Upper lobe of right lung (tissue), 1 donor: ENCODE measurements around the gene TFF2. TPM values are rescaled to one million over a fixed set of nuclear protein-coding genes. Genes with fewer than 3 reads are reported as not detected.

Source experiments
- ATAC-seq: fragments of 200-7000 bp; cut with Tn5 transposase; one replicate; pipeline ENCODE4 v1.9.1; 2020; ENCODE audit warnings: mild to moderate bottlenecking, moderate library complexity
- DNase-seq: peaks from one replicate; pipeline ENCODE4 v3.0.0-alpha.2; 2020
- H3K27ac ChIP-seq: fragments of 200-600 bp; one replicate; pipeline ENCODE4 v1.8.0; 2022
- H3K27me3 ChIP-seq: fragments of 200-600 bp; one replicate; pipeline ENCODE4 v1.8.0; 2022; ENCODE audit warnings: mild to moderate bottlenecking
- H3K36me3 ChIP-seq: fragments of 200-600 bp; one replicate; pipeline ENCODE4 v1.8.0; 2022
- H3K4me1 ChIP-seq: fragments of 200-600 bp; one replicate; pipeline ENCODE4 v1.8.0; 2022
- H3K4me3 ChIP-seq: fragments of 200-600 bp; one replicate; pipeline ENCODE4 v1.8.0; 2022; ENCODE audit warnings: mild to moderate bottlenecking
- H3K9me3 ChIP-seq: fragments of 200-600 bp; one replicate; pipeline ENCODE4 v1.8.0; 2022
- intact Hi-C: fragments of 100-400 bp; cut with DNase I; formaldehyde crosslinking; loops from one replicate; pipeline ENCODE4 v1.11.0; 2022
- long read RNA-seq: library from polyadenylated mRNA; unstranded; transcript quantifications from one replicate; pipeline ENCODE4 v2.0.0, GENCODE V29; 2021
- total RNA-seq: library from RNA; stranded (reverse); fragmentation: NEBNext Ultra II Directional; extraction: Animal tissue kit (Norgen Biotek cat#: 25700); gene quantifications from one replicate; pipeline ENCODE4 v1.2.1, GENCODE V29; 2021
- TF ChIP-seq, protein P1 (sequence below): fragments of 200-600 bp; IDR thresholded peaks from one replicate; pipeline ENCODE4 v1.8.0; 2022; ENCODE audit warnings: antibody characterized with exemption
- donor health status: DM: no; HTN: yes; CAD: no; lungs with severe emphysema.

TFF2 gene, protein sequence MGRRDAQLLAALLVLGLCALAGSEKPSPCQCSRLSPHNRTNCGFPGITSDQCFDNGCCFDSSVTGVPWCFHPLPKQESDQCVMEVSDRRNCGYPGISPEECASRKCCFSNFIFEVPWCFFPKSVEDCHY
- not detected for total RNA-seq
- long read RNA-seq, result 0 reads

DNA sequence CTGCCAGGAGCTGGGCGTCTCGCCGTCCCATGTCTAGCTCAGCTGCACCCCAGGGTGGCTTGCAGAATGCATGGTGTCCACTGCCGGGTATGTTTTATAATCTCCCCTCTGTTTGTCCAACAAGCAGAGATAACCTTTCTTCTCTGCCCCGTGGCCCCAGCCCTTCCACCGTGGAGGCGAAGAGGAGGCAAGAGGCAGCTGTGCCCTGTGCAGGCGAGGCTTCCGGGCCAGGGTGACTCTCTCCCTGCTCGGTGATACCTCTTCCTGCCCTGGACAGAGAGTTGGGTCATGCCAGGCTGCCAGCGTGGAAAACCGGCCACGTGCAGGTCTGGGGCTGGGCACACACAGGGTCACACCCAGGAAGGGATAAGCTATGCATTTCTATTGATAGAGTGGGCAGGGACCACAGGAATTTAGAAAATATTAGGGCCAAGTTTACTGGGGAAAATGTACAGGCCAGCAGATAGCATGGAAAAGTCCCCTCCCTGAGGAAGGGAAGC is at the start of gene TFF2:
TFF2 (minus strand) TSS at position 68 of the 500 bp plus-strand sequence; CDS start at position 31, 37 bp downstream.
- intact Hi-C loops, result no loop called here
- Histone ChIP-seq H3K36me3 (no peaks in the 10 kb centered on the region), H3K4me3 (no peak within 1 kb of the TSS), H3K4me1 (no peaks in the 10 kb centered on the region), H3K9me3 (no peaks in the 10 kb centered on the region), H3K27ac (no peak within 1 kb of the TSS), H3K27me3 (no peaks in the 10 kb centered on the region)
- TF ChIP-seq, protein P1, sequence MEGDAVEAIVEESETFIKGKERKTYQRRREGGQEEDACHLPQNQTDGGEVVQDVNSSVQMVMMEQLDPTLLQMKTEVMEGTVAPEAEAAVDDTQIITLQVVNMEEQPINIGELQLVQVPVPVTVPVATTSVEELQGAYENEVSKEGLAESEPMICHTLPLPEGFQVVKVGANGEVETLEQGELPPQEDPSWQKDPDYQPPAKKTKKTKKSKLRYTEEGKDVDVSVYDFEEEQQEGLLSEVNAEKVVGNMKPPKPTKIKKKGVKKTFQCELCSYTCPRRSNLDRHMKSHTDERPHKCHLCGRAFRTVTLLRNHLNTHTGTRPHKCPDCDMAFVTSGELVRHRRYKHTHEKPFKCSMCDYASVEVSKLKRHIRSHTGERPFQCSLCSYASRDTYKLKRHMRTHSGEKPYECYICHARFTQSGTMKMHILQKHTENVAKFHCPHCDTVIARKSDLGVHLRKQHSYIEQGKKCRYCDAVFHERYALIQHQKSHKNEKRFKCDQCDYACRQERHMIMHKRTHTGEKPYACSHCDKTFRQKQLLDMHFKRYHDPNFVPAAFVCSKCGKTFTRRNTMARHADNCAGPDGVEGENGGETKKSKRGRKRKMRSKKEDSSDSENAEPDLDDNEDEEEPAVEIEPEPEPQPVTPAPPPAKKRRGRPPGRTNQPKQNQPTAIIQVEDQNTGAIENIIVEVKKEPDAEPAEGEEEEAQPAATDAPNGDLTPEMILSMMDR, result no peak
- peak; percentile 38 for DNase-seq
- no peak for ATAC-seq

DNA sequence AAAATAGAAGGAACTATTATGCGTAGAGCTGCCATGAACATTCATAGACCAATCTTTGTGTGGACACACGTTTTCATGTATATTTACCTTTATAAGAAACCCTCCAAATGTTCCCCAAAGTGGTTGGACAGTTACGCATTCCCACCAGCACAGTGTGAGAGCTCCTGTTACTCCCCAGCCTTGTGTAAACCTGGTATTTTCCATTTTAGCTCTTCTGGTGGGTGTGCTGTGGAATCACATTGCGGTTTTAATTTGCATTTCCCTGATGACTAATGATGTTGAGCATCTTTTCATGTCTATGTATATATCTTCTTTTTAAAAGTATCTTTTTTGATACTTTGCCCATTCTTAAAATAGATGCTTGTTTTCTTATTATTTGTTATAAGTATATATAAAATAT is 49.7 kb upstream of the TFF2 start:
- intact Hi-C loops, result no loop called here
- no peak for DNase-seq
- ATAC-seq, result no peak

DNA sequence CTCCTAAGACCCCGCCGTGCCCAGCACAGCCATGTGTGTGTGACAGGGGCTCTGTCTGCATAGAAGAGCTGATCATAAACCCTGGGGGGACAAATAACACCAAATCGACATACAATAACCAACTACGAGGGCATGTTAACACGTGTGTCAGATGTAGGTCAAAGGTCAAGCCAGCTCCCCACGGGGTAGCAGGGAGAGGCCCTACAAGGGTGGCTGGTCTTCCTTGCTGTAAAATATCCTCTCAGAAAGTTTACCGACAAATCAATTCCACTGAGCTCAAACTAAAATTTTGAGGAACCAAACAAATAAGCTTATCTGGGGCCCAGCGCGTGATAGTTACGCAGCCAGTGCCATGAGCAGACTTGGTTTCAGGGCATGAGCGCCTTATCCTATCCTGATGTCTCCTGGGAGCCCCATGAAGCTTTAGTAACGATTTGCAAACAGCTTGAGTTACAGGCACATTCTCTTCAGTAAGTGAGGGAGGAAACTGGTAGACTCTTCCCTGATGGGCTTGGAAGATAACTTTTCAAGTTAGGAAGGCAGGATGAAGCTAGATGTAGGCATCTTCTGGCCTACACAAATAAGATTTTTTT is 47.7 kb upstream of the TFF2 start:
- Histone ChIP-seq H3K36me3 (no peaks in the 10 kb centered on the region), H3K27ac (no peak overlapping the region), H3K4me3 (no peak overlapping the region), H3K9me3 (peaks cover 3% of the 10 kb centered on the region), H3K4me1 (peaks cover 4% of the 10 kb centered on the region), H3K27me3 (no peaks in the 10 kb centered on the region)
- DNase-seq (peak; percentile 26), ATAC-seq (no peak)
- TF ChIP-seq, protein P1, result no peak
- intact Hi-C loops, result no loop called here

More for the DNA sequence above, 49.7 kb upstream of the TFF2 start:
- no peak overlapping the region for H3K27ac ChIP-seq
- H3K4me1 ChIP-seq, result peaks cover 4% of the 10 kb centered on the region
- no peaks in the 10 kb centered on the region for H3K36me3 ChIP-seq
- H3K27me3 ChIP-seq, result no peaks in the 10 kb centered on the region
- H3K9me3 ChIP-seq, result peaks cover 3% of the 10 kb centered on the region
- H3K4me3 ChIP-seq, result no peak overlapping the region
- TF ChIP-seq, protein P1, result no peak

DNA sequence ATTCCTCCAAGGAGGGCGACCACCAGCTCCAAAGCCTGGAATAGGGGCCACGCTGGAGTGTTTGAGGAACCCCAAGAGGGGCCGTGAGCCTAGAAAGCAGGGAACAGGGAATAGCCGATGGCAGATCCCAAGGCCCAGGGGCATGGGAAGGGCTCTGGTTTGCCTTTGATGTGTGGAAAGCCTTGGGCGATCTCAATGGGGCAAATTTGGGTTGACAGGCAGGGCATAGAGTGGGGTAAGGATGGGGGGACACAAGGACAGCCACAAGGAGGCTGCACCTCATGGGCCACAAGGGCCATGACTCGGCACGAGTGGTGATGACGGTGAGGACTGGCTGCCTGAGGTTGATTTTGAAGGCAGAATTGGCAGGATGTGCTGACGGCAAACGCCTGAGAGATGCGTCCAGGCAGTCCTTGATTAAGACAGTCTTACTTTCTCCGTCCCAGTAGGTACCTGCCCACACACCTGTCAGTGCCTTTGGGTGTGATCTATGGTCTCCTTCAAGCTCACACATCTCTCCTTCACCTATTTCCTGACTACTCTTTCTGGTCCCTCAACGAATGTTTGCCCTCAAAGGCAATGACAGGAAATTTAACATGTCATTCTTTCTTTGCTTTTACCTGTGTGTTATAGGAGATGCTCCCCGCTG is 47.1 kb upstream of the TFF2 start:
- Histone ChIP-seq H3K27me3 (no peaks in the 10 kb centered on the region), H3K36me3 (no peaks in the 10 kb centered on the region), H3K27ac (no peak overlapping the region), H3K4me3 (no peak overlapping the region), H3K9me3 (peaks cover 3% of the 10 kb centered on the region), H3K4me1 (peaks cover 4% of the 10 kb centered on the region)
- peak; percentile 38 for DNase-seq
- intact Hi-C loops, result no loop called here
- no peak for ATAC-seq
- TF ChIP-seq, protein P1, result no peak

DNA sequence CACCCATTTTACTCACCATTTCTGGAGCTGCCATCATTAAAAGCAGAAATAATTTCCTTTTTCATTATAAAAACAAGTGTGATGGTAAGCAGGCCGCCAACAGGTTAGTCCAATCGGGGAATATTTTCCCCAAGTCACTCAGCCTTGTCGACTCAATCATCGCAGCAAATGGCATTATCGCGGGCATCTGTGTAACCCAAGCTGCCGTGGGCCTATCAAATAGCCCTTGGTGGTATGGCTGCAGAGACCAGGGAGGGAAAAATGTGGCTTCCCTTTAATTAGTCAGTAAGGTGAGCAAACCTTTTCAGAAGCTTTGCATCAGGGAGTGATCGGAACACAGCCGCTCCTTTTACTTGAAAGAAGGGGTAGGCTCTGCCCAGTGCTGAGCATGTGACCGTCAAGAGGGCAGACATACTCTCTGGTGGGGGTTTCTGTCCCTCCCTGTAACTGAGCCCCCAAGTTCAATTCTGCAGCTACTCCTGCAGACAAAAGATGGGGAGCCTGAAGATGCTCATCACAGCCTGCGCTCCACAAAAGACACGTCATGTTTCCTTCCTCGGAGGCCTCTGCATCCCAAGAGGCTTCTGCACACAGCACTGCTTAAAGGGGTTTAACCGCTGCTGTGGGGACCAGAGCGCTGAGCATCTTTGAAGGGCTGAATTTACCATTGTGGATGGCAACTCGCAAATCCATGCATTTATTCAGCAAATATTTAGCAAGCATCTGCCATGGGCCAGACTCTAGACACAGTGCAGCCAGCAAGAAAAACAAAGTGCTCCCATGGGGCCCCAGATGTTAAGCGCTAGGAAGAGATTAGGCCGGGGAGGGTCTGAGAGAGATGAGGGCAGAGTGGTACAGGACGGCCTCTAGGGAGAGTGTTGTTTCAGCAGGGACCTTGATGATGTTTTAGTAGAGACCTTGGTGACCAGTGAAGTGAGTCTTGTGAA is 46.3 kb upstream of the TFF2 start:
- Histone ChIP-seq H3K27ac (no peak overlapping the region), H3K4me1 (peaks cover 4% of the 10 kb centered on the region), H3K9me3 (peaks cover 3% of the 10 kb centered on the region), H3K4me3 (no peak overlapping the region), H3K36me3 (no peaks in the 10 kb centered on the region), H3K27me3 (no peaks in the 10 kb centered on the region)
- intact Hi-C loops, result no loop called here
- DNase-seq (no peak), ATAC-seq (no peak)
- TF ChIP-seq, protein P1, result no peak
